Loucy (cell line): ENCODE measurements around the gene ZFHX3.

Source experiments
- CTCF ChIP-seq: fragments of 200-600 bp; sonication (generic); conservative IDR thresholded peaks from 2 replicates; pipeline ENCODE4 v1.5.1; 2014; ENCODE audit warnings: mild to moderate bottlenecking, antibody characterized with exemption, low read length
- EZH2phosphoT487 ChIP-seq: fragments of 200-600 bp; IDR thresholded peaks from 2 replicates; pipeline ENCODE4 v1.6.1; 2018; ENCODE audit warnings: antibody characterized with exemption, mild to moderate bottlenecking, moderate library complexity, borderline replicate concordance

GRCh38 chr16:73028721-73029361, 19.1 kb downstream of the ZFHX3 start:
- TF ChIP-seq CTCF, result no peak
- no peak for TF ChIP-seq EZH2phosphoT487
